SK-N-SH treated with all-trans-retinoic acid at 6 μM for 48 hours (cell line): Measurements from ENCODE around the gene AKT3.

ENCODE experiments used
- ISL1 ChIP-seq: fragments of 250-450 bp; sonication (Bioruptor Pico); IDR thresholded peaks from 2 replicates; pipeline ENCODE4 v2.1.2; 2022; ENCODE audit warnings: mild to moderate bottlenecking, moderate library complexity
- OSR1 ChIP-seq: fragments of 250-450 bp; sonication (Bioruptor Pico); IDR thresholded peaks from 2 replicates; pipeline ENCODE4 v1.8.0; 2022; ENCODE audit warnings: moderate library complexity, mild to moderate bottlenecking, inconsistent platforms

DNA sequence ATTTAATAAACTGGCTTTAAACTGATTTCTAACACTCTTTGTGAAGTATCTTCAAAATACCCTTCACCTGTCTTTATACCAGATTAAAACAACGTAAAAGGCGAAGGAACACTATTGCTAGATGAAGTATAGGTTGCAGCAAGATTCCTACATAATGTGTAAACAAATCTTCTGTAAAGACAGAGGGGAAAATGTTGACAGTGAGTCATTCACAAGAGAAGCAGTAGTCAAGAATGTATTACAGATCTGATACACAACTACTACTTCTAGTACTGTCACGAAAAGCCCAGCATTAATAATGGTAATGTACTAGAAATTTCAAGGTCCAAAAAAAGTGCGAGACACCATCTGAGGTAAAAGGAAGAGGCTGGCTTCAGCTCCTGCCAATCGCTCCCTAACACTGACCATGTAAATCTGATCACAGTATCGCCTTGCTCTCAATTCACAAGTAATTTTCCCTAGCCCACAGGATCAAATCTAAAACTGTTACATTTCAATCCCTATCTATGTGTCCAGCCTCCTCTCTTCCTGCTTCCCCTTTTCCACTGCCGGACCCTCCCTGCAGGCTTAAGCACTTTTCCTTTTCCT, 290.4 kb downstream of the AKT3 start:
- no peak for TF ChIP-seq ISL1
- TF ChIP-seq OSR1 (CRISPR knock-in tag), result no peak
